H1 (cell line): ENCODE results near the gene PCDHGB6. TPM values are rescaled to one million over a fixed set of nuclear protein-coding genes. Genes with fewer than 3 reads are reported as not detected.
A peak's percentile ranks its signal among the peaks of the same experiment; 100 is the strongest.

Source experiments
- CTCF ChIA-PET: fragments of 300-600 bp; sonication (Branson Sonifier 250); formaldehyde crosslinking; loops from one replicate; lab custom pipeline; 2021; ENCODE audit not compliant: partially characterized antibody; lab: Charles Lee
- POLR2A ChIA-PET: fragments of 300-600 bp; sonication (Branson Sonifier 250); formaldehyde crosslinking; loops from one replicate; lab custom pipeline; 2021; ENCODE audit warnings: inconsistent platforms; ENCODE audit not compliant: partially characterized antibody; lab: Charles Lee
- DNase-seq, 2 experiments: peaks; one replicate each; pipeline versions ENCODE4 v3.0.0 to v3.0.0-alpha.2; 2010 to 2022; ENCODE audit warnings: low spot score in 2 of 2, low read depth in 1 of 2, mixed read lengths in 1 of 2
- FAIRE-seq: peaks from 2 replicates; lab custom pipeline; 2011; peaks lifted over from hg19 to GRCh38; lab: Jason Lieb, UNC
- H2AFZ ChIP-seq: 2 replicates; pipeline ENCODE4 v1.8.1; 2012; ENCODE audit warnings: low read length, inconsistent platforms
- H2AK5ac ChIP-seq: 2 replicates; pipeline ENCODE4 v1.6.1; 2013; ENCODE audit warnings: low read depth, low read length
- H2BK120ac ChIP-seq: replicated peaks from 2 replicates; pipeline ENCODE3; 2013; ENCODE audit warnings: low read depth, low read length, inconsistent platforms
- H2BK12ac ChIP-seq: 2 replicates; pipeline ENCODE4 v1.6.1; 2013; ENCODE audit warnings: low read depth, low read length
- H2BK15ac ChIP-seq: 2 replicates; pipeline ENCODE4 v1.6.1; 2013; ENCODE audit warnings: low read length
- H2BK20ac ChIP-seq: 2 replicates; pipeline ENCODE4 v1.6.1; 2013; ENCODE audit warnings: low read length
- H2BK5ac ChIP-seq: 2 replicates; pipeline ENCODE4 v1.6.1; 2013; ENCODE audit warnings: low read depth, low read length
- H3K14ac ChIP-seq: 2 replicates; pipeline ENCODE4 v1.6.1; 2013; ENCODE audit warnings: inconsistent platforms; ENCODE audit not compliant: insufficient read length
- H3K18ac ChIP-seq: 2 replicates; pipeline ENCODE4 v1.6.1; 2013; ENCODE audit warnings: low read length; ENCODE audit errors: extremely low read depth
- H3K23ac ChIP-seq: 2 replicates; pipeline ENCODE4 v1.6.1; 2013; ENCODE audit warnings: inconsistent platforms; ENCODE audit not compliant: insufficient read length
- H3K23me2 ChIP-seq: 2 replicates; pipeline ENCODE4 v1.6.1; 2013; ENCODE audit warnings: low read depth, low read length
- H3K27ac ChIP-seq: 2 replicates; pipeline ENCODE4 v1.6.1; 2011; ENCODE audit warnings: low read depth, low read length, inconsistent platforms
- H3K27me3 ChIP-seq, 4 experiments: replicated peaks in 1 of 4; 1 replicate in 1 of 4; 2 replicates in 3 of 4; pipeline versions ENCODE4 v1.6.1 to v1.8.1; 2011 to 2013; ENCODE audit warnings: low read length in 3 of 4, mild to moderate bottlenecking in 3 of 4, inconsistent platforms in 2 of 4, mixed read lengths in 2 of 4, moderate library complexity in 1 of 4; ENCODE audit not compliant: control insufficient read depth in 3 of 4, insufficient read depth in 3 of 4; ENCODE audit errors: extremely low read depth in 1 of 4
- H3K36me3 ChIP-seq, 4 experiments: 2 replicates each; pipeline versions ENCODE4 v1.6.1 to v1.8.1; 2011 to 2013; ENCODE audit warnings: mild to moderate bottlenecking in 4 of 4, low read length in 3 of 4, moderate library complexity in 2 of 4, control low read depth in 1 of 4, inconsistent platforms in 1 of 4; ENCODE audit not compliant: insufficient read depth in 4 of 4, control insufficient read depth in 2 of 4
- H3K4ac ChIP-seq: replicated peaks from 2 replicates; pipeline ENCODE3; 2013; ENCODE audit warnings: low read length, low read depth, mixed read lengths, inconsistent platforms; ENCODE audit not compliant: insufficient read length
- H3K4me1 ChIP-seq, 4 experiments: replicated peaks in 1 of 4; 1 replicate in 1 of 4; 2 replicates in 3 of 4; pipeline versions ENCODE4 v1.6.1 to v1.8.1; 2011 to 2013; ENCODE audit warnings: low read length in 3 of 4, inconsistent platforms in 2 of 4, mixed read lengths in 1 of 4; ENCODE audit not compliant: insufficient read depth in 4 of 4, control insufficient read depth in 3 of 4
- H3K4me2 ChIP-seq, 2 experiments: 2 replicates each; pipeline versions ENCODE4 v1.6.1 to v1.8.1; 2011 to 2013; ENCODE audit warnings: low read depth in 2 of 2, low read length in 2 of 2, control low read depth in 1 of 2, inconsistent platforms in 1 of 2, mild to moderate bottlenecking in 1 of 2; ENCODE audit not compliant: insufficient read depth in 1 of 2
- H3K4me3 ChIP-seq, 4 experiments: fragments of 200-600, 300-600 bp in 1 of 4; sonication (generic), shearing (Covaris generic), sonication (Bioruptor Twin) in 1 of 4; 2 replicates each; pipeline versions ENCODE4 v1.5.1 to v1.8.1; 2011 to 2016; ENCODE audit warnings: low read length in 4 of 4, low read depth in 3 of 4, control low read depth in 2 of 4, inconsistent platforms in 2 of 4, mild to moderate bottlenecking in 2 of 4, mixed read lengths in 1 of 4, moderate library complexity in 1 of 4; ENCODE audit not compliant: insufficient read depth in 2 of 4; ENCODE audit errors: extremely low read depth in 1 of 4
- H3K56ac ChIP-seq: replicated peaks from 2 replicates; pipeline ENCODE3; 2013; ENCODE audit warnings: low read depth, mild to moderate bottlenecking, mixed read lengths, low read length, inconsistent platforms; ENCODE audit not compliant: insufficient read length
- H3K79me1 ChIP-seq: 2 replicates; pipeline ENCODE4 v1.6.1; 2013; ENCODE audit warnings: low read depth, low read length, control low read depth
- H3K79me2 ChIP-seq, 2 experiments: 2 replicates each; pipeline versions ENCODE4 v1.6.1 to v1.8.1; 2012 to 2013; ENCODE audit warnings: low read length in 2 of 2, mild to moderate bottlenecking in 2 of 2, inconsistent platforms in 1 of 2; ENCODE audit not compliant: insufficient read depth in 2 of 2, control insufficient read depth in 1 of 2
- H3K9ac ChIP-seq, 4 experiments: replicated peaks in 1 of 4; 1 replicate in 1 of 4; 2 replicates in 3 of 4; pipeline versions ENCODE4 v1.6.1 to v1.8.1; 2011 to 2013; ENCODE audit warnings: low read depth in 3 of 4, low read length in 3 of 4, control low read depth in 2 of 4, mild to moderate bottlenecking in 2 of 4, moderate library complexity in 2 of 4, inconsistent platforms in 1 of 4; ENCODE audit errors: extremely low read depth in 1 of 4
- H3K9me3 ChIP-seq, 2 experiments: 2 replicates each; pipeline versions ENCODE4 v1.6.1 to v1.8.1; 2012 to 2013; ENCODE audit warnings: mild to moderate bottlenecking in 2 of 2, moderate library complexity in 2 of 2, control low read depth in 1 of 2, inconsistent platforms in 1 of 2, low read depth in 1 of 2, low read length in 1 of 2, mixed read lengths in 1 of 2; ENCODE audit not compliant: insufficient read depth in 2 of 2
- H4K20me1 ChIP-seq, 2 experiments: replicated peaks in 1 of 2; 2 replicates each; pipeline versions ENCODE3 to v1.8.1; 2011 to 2013; ENCODE audit warnings: inconsistent platforms in 2 of 2, low read length in 2 of 2, mild to moderate bottlenecking in 1 of 2; ENCODE audit not compliant: insufficient read depth in 2 of 2, control insufficient read depth in 1 of 2
- H4K5ac ChIP-seq: 2 replicates; pipeline ENCODE4 v1.6.1; 2013; ENCODE audit warnings: low read length, low read depth, mixed read lengths, inconsistent platforms; ENCODE audit not compliant: insufficient read length
- H4K8ac ChIP-seq: 2 replicates; pipeline ENCODE4 v1.8.0; 2013; ENCODE audit warnings: mild to moderate bottlenecking, moderate library complexity, low read length, inconsistent platforms; ENCODE audit not compliant: insufficient read depth; ENCODE audit errors: extremely low read depth
- H4K91ac ChIP-seq: replicated peaks from 2 replicates; pipeline ENCODE3; 2013; ENCODE audit warnings: low read length, mixed read lengths, inconsistent platforms; ENCODE audit not compliant: insufficient read length
- CBX5 ChIP-seq: fragments of 300-800, 300-1000 bp; sonication (generic); IDR thresholded peaks from 2 replicates; pipeline ENCODE4 v1.7.1; 2016; ENCODE audit warnings: antibody characterized with exemption, low read length, low read depth
- RAD21 ChIP-seq, 2 experiments: IDR thresholded peaks in 1 of 2; conservative IDR thresholded peaks in 1 of 2; 2 replicates each; pipeline ENCODE4 v1.6.1; 2011; ENCODE audit warnings: low read depth in 2 of 2, low read length in 2 of 2, improper control_type of control experiment in 1 of 2, inconsistent platforms in 1 of 2, mild to moderate bottlenecking in 1 of 2, moderate library complexity in 1 of 2
- WGBS, 2 experiments: shearing (Covaris generic) in 1 of 2; methylation state at CpG; one replicate each; pipeline versions ENCODE4 v1.1.6 to v1.1.7; 2013 to 2015; ENCODE audit warnings: low lambda C conversion rate in 2 of 2, mixed read lengths in 2 of 2, inconsistent platforms in 1 of 2, low coverage in 1 of 2, missing lambda C conversion rate in 1 of 2; ENCODE audit not compliant: insufficient replicate concordance in 2 of 2, insufficient coverage in 1 of 2, insufficient read length in 1 of 2; ENCODE audit errors: extremely low coverage in 1 of 2, missing lambda C conversion rate in 1 of 2; 5-methylcytosine and 5-hydroxymethylcytosine counted together
- polyA plus RNA-seq, 7 experiments: library from polyadenylated mRNA; depleted of rRNA in 3 of 7; stranded (reverse) in 5 of 7; unstranded in 2 of 7; fragments of >200 nt in 5 of 7; fragments of 200-250 nt in 2 of 7; gene quantifications; 1 replicate in 5 of 7; 2 replicates in 1 of 7; 4 replicates in 1 of 7; pipeline versions ENCODE4 v1.2.1 to v1.2.3, GENCODE V29; 2011 to 2013; ENCODE audit warnings: missing spikeins in 2 of 7, mixed read lengths in 2 of 7
- total RNA-seq: library from RNA; stranded (reverse); fragmentation: NEBNext Ultra II Directional; extraction: Animal tissue kit (Norgen Biotek cat#: 25700); gene quantifications from 2 replicates; pipeline ENCODE4 v1.2.1, GENCODE V29; 2021

Gene PCDHGB6
- total and polyA plus RNA-seq, 2 of the 8 experiments (the other 6 are each of a cell fraction or from before 2014, with no cell fraction given) = 3.4 to 4.1 TPM

DNA sequence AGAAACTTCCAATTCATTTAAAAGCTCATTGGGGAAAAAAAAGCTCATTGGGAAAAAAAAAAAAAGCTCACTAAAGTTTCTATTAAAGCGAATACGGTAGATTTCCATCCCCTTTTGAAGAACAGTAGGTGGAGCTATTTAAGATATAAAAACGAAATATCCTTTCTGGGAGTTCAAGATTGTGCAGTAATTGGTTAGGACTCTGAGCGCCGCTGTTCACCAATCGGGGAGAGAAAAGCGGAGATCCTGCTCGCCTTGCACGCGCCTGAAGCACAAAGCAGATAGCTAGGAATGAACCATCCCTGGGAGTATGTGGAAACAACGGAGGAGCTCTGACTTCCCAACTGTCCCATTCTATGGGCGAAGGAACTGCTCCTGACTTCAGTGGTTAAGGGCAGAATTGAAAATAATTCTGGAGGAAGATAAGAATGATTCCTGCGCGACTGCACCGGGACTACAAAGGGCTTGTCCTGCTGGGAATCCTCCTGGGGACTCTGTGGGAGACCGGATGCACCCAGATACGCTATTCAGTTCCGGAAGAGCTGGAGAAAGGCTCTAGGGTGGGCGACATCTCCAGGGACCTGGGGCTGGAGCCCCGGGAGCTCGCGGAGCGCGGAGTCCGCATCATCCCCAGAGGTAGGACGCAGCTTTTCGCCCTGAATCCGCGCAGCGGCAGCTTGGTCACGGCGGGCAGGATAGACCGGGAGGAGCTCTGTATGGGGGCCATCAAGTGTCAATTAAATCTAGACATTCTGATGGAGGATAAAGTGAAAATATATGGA is 22.7 kb downstream of the PCDHGB6 start, which contains the start of gene PCDHGA12:
Gene PCDHGA12 (plus strand): TSS at position 176 of the 782 bp plus-strand sequence. CDS start 253 bp downstream, at position 429.
- no peak within 1 kb of the TSS for H2AFZ ChIP-seq
- DNase-seq (no peak), FAIRE-seq (no peak)
- H3K23me2 ChIP-seq = no peaks in the 10 kb centered on the region
- peaks cover 37 to 50% of the 10 kb centered on the region in 2 experiments for H3K9me3 ChIP-seq
- H4K5ac ChIP-seq = no peak within 1 kb of the TSS
- no peaks in the 10 kb centered on the region for H3K4me1 ChIP-seq
- ChIA-PET CTCF (interaction anchor here (0.8 to 7.0 kb wide), 28 partner anchors 9 to 228 kb away, joined by 3 to 67 read pairs (median 6); partner anchors contain the start of genes PCDHB12, PCDHB14, PCDHB15 and PCDHGA10), POLR2A (interaction anchor here (1.4 kb wide), 1 partner anchor 83 kb away, joined by 4 read pairs; no protein-coding TSS in a partner anchor)
- no peak within 1 kb of the TSS for H2BK15ac ChIP-seq
- H4K20me1 ChIP-seq = no peaks in the 10 kb centered on the region
- H3K4me3 ChIP-seq = no peak within 1 kb of the TSS
- H2BK20ac ChIP-seq = no peak within 1 kb of the TSS
- H2BK5ac ChIP-seq = no peak within 1 kb of the TSS
- H3K23ac ChIP-seq = no peak within 1 kb of the TSS
- 95% methylated on average over 32 of the region's 33 CpGs; no CpG with 5 or more reads in 1 of the 2 experiments for WGBS, 2 experiments
- H3K27ac ChIP-seq = no peak within 1 kb of the TSS
- no peak within 1 kb of the TSS for H2AK5ac ChIP-seq
- H3K36me3 ChIP-seq = peaks cover 0 to 17% (median under 1%) of the 10 kb centered on the region in 4 experiments; a peak in 3 of 8 replicates
- no peak within 1 kb of the TSS for H2BK120ac ChIP-seq
- no peaks in the 10 kb centered on the region for H3K27me3 ChIP-seq
- no peak within 1 kb of the TSS for H4K91ac ChIP-seq
- peaks cover 2% of the 10 kb centered on the region; the same call in 1 of the 2 replicates for H3K79me1 ChIP-seq
- H3K14ac ChIP-seq = no peak within 1 kb of the TSS
- no peak within 1 kb of the TSS for H4K8ac ChIP-seq
- H2BK12ac ChIP-seq = no peak within 1 kb of the TSS
- no peak within 1 kb of the TSS for H3K9ac ChIP-seq
- TF ChIP-seq RAD21 (IDR thresholded peaks at IDR 0.05 in 1 of 2, conservative IDR thresholded peaks at IDR 0.05 in 1 of 2; ENCODE audit: low read depth in 2 of 2, low read length in 2 of 2) (peak; percentile 18 to 36; a peak in 3 of 4 replicates), CBX5 (no peak)
- no peak within 1 kb of the TSS for H3K18ac ChIP-seq
- no peak within 1 kb of the TSS for H3K4me2 ChIP-seq
- H3K4ac ChIP-seq = no peak within 1 kb of the TSS
- no peak within 1 kb of the TSS for H3K56ac ChIP-seq
- H3K79me2 ChIP-seq = no peaks in the 10 kb centered on the region
